ENCODE data around the gene KLHL26. TPM values are rescaled to one million over a fixed set of nuclear protein-coding genes. Genes with fewer than 3 reads are reported as not detected.
"Not testable (repeated sequence)": the region's sequence is repeated elsewhere in the genome, so short reads cannot be mapped to it uniquely, and the experiment has no call there.

Gene KLHL26
- total RNA-seq, 1 donor from 2014 or later = 5.8 TPM

DNA sequence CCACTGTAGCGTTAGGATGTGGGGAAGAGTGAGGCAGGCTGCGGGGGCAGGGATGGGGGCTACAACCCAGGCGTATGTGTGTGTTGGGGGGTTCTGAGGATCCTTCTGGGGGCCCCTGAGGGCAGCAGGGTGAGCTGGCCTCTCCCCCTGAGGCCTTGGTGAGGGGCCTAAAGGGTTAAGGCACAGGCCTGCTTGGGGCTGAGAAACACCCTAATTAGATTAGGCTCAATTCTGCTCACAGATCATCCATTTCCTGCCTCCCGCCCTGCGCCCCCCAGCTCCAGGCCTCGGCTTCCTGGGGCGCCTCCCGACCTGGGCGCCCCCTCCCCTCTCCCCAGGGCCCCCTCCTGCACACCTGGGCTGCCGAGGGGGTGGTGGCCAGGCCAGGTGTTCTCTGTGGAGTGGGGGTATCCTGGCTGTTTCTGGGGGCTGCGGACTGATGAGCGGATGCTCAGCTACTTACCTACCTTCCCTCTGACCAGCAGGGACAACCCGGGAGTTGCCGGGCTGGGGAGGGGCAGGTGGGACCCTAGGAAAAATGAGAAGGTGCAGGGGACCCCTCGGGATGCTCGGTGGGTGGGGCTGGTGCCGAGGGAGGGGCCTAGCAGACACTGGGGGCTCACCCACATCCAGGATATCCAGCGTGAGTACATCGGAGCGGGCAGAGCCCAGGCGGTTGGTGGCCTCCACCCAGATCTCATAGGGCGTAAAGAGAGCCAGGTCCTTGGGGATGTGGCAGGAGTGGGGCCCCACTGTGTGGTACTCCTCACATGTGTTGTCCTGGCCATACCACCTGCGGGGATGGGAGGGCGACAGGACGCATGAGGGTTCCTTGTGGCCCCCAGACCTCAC lies 38.8 kb upstream of the KLHL26 start:
- no peak for DNase-seq
- intact Hi-C loops (cut with micrococcal nuclease) = loop anchor here (10.0 kb wide), 1 partner anchor 247 kb away; no protein-coding TSS in a partner anchor
- no peak for ATAC-seq

DNA sequence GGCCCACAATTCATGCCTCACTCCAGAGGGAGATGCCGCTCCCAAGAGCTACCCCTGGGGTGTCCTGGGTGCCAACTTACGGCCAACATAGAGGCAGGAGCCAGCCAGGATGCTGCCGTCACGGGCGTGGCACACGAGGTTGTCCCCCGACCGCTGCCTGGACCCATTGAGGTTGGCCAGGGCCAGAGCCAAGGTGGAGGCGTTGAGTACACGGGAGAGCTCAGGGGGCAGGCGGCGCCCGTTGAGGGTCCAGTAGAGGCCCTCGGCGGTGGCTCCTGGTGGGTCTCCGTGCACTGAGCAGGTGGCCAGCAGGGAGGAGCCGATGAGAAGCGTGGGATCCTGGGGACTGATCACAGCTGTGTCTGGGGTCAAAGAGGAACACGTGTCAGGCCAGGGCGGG lies 37.3 kb upstream of the KLHL26 start:
- intact Hi-C loops (cut with micrococcal nuclease) = loop anchor here (10.0 kb wide), 1 partner anchor 245 kb away; no protein-coding TSS in a partner anchor
- no peak for DNase-seq
- no peak for ATAC-seq

DNA sequence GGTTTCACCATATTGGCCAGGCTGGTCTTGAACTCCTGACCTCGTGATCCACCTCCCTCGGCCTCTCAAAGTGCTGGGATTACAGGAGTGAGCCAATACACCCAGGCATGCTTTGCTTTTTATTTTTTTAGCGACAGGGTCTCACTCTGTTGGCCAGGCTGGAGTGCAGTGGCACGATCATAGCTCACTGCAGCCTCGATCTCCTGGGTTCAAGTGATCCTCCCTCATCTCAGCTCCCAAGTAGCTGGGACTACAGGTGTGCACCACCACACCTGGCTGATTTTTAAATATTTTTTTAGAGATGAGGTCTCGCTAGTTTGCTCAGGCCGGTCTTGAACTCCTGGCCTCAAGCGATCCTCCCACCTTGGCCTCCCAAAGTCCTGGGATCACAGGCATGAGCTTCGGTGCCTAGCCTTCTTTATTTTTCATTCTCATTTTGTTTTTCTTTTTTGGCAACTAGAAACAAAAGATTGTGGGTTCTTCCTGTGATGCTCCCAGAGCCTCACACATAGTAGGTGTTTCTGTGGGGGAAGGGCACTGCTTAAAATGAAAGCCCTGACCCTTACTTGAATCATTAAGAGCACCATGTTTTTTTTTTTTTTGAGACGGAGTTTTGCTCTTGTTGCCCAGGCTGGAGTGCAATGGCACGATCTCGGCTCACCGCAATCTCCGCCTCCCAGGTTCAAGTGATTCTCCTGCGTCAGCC lies 36.0 kb upstream of the KLHL26 start:
- DNase-seq; ATAC-seq; intact Hi-C loops (cut with micrococcal nuclease): not testable (repeated sequence)

DNA sequence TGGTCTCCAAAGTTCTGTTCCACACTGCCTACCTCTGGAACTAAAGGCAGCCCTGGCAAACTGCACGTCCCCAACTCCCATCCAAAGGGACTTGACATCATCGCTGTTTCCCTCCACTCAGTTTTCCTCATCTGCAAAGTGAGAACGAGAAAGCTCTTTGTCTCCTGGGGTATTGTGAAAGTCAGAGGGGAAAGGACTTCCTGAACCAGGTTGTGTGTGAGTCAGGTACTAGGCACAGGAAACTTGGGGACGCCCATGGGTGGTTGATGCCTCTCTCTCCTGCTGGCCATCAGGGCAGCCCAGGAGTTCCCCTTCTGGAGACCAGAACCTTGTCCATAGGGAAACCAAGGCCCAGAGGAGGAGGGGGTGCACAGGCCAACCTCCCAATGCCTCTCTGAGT lies 35.0 kb upstream of the KLHL26 start:
- intact Hi-C loops (cut with micrococcal nuclease) = no loop called here
- no peak for ATAC-seq
- no peak for DNase-seq

DNA sequence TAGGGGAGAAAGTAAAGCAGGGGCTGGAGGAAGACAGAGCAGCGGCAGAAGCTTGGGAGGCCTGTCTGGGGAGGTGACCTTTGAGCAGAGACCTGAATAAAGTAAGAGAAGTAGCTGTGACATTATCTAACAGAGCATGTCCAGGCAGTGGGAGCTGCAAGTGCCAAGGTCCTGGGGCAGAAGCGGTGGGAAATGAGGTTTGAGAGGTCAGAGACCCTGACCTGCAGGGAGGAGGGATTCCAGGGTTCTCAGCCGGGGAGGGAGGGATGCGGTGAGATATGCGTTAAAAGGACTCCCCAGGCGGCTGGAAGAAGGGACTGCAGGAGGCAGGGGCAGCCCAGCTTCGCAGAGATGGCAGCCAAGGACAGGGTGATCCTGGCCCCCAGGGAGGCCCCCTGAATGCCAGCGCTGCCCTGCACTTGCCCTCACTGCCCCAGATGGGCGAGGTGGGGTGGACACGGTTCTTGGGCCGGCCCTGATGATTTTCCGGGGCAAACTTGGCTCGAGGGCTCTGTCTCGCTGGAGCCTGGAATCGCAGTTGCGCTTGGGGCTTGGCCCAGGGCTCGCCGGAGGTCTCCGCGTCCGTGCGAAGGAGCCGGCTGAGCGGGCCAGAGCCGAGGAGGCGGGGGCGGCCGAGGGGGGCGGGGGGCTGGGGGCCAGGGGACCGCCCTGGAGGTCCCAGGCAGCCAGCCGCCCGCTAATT lies 33.4 kb upstream of the KLHL26 start:
- DNase-seq = peak; percentile 39
- intact Hi-C loops (cut with micrococcal nuclease) = no loop called here
- ATAC-seq = peak; percentile 45

DNA sequence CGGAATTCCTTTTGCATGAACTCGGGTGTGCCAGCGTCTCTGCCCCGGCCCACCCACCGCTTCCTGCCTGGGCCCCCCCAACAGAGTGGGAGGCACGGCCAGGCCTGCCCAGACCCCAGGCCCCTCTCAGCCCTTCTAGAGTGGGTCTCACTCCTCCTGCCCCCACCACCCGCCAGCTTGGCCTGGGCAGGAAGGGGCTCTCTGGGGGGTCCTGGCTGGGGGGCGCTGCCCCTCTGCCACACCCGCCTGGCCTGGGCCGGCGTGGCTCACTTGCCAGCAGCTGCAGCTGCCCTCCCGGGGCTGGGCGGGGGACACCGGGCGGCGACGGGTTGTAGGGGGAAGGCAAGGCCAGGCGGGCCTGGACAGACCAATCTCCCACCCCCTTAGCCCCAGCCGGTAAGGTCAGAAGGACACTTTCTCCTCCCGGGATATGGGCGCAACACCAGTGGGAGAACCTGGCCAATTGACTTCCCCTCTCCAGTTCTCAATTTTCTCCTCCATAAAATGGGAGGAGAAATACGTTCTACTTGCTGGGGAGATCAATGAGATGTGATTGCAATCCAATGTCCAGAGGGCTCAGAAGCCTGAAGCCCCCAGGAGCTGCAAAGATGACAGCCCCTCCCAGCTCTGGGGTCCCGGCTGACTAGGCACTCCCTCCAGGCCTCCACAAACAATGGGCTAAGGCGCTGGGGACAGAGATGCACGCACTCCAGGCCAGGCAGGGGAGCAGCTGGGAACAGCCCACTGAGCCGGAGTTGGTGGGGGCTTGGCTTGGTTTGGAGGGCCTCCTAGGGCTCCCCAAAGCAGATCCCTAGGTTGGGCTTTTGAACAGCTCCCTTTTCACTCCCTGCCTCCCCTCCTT lies 32.6 kb upstream of the KLHL26 start:
- peak; percentile 29 for DNase-seq
- ATAC-seq = peak; percentile 13
- intact Hi-C loops (cut with micrococcal nuclease) = no loop called here

DNA sequence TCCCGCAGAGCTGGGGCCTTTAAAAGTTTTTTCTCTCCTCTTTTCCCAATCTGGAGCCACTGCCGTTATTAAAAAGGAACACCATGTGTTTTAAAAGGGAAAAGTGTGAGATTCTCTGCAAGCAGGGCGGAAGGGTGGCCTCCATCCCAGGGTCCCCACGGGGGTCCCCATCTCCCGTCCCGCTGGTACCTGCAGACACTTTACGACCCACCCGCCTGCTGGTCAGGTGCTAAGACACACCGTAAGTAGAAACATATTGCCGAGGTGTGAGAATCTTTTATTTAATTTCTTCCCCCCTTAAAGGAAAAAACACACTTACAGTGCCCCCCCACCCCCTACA lies 32.0 kb upstream of the KLHL26 start:
- ATAC-seq (no peak), DNase-seq (peak; percentile 17)
- intact Hi-C loops (cut with micrococcal nuclease) = no loop called here

DNA sequence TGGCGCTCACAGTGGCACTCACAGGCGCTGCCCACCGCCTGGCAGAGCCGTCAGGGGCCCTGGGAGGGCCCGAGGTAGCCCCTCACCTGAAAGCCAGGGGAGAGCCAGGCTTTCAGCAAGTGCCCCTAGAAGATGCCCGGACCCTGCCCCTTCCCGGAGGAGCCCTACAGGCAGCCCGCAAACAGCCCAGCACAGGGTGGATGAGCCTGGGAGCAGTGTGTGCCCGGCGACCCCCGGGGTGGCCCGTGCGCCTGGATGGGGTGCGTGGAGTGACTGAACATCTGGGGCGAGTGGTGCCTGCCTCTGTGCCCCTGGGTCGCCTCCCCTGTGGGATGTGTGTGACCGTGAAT lies 31.7 kb upstream of the KLHL26 start:
- DNase-seq = no peak
- no peak for ATAC-seq
- intact Hi-C loops (cut with micrococcal nuclease) = no loop called here

DNA sequence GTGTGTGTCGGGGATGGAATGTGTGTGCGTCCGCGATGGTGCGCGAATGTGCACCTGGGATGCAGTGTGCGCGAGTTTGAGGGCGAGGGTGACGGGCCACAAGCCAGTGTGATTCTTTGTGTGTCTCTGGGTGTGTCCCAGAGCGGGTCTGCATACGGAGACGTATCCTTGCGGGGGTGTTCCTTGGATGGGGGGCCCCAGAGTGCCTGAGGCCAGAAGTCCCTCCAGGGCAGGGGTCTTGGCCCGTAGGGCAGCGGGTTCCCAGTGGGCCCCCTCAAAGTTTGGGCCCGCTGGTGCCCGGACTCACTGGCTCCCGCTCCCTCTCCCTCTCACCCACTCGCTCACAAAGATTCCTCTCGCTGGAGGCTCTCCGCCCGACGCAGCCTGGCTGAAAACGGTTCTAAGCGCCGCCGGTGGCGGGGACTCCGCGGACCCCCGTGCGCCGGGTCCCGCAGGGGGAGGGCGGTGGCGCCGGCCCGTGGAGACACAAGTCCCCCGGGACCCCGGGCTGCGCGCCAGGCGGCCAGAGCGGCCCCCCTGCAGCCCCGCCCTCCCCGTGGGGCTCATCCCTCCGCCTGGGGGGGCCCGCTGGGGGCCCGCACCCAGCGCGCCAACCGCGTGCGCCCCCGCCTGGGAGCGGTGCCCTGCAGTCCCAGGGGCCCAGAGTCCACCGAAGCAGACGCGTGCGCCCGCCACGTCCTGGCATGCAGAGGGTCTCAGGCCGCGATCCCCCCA lies 31.1 kb upstream of the KLHL26 start:
- intact Hi-C loops (cut with micrococcal nuclease) = no loop called here
- DNase-seq (no peak), ATAC-seq (no peak)

DNA sequence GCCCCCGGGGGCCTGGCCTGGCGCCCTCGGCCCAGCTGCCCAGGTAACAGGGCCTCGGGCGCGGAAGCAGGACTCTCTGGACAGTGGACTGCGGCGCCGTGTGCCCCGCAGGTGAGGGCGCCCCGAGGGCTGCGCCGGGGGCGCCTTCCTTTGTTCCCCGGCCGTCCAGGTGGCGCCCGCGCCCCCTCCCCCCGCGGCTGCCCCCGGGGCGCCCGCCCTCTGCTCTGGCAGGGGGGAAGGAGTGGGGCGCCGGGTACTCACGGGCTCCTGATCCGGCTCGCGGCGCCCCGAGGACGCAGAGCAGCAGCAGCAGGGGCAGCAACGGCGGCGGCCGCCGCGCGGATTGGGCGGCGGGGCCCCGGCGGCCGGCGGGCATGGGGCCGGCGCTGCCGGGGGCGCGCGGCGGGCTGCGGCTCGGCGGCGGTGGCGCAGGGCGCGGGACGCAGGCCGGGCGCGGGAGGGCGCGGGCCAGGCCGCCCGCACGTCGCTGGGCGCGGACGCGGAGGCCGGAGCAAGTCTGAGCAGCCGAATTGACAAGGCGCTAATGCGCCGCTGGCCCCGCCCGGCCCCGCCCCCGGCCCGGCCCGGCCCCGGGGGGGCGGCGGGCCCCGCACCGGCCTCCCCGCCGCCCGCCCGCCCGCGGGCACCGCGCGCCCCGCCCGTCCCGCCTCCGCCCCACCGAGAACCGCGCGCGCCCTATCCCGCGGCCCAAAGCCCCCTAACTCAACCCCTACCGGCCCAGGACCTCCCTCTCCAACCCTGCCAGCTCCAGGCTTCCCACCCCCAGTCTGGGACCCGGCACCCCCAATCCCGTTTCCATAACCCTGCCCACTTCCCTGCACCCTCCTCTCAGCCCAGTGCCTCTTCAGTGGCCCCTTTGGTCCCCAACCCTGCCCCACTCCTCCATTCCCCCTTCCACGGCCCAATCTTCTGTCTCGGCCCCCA lies 30.3 kb upstream of the KLHL26 start, which contains the start of gene CRLF1:
Gene CRLF1, minus strand, starts transcription at position 519 of the 945 bp plus-strand sequence. Its CDS starts 143 bp downstream, at position 376.
- peak; percentile 15 for ATAC-seq
- DNase-seq = no peak
- intact Hi-C loops (cut with micrococcal nuclease) = no loop called here

DNA sequence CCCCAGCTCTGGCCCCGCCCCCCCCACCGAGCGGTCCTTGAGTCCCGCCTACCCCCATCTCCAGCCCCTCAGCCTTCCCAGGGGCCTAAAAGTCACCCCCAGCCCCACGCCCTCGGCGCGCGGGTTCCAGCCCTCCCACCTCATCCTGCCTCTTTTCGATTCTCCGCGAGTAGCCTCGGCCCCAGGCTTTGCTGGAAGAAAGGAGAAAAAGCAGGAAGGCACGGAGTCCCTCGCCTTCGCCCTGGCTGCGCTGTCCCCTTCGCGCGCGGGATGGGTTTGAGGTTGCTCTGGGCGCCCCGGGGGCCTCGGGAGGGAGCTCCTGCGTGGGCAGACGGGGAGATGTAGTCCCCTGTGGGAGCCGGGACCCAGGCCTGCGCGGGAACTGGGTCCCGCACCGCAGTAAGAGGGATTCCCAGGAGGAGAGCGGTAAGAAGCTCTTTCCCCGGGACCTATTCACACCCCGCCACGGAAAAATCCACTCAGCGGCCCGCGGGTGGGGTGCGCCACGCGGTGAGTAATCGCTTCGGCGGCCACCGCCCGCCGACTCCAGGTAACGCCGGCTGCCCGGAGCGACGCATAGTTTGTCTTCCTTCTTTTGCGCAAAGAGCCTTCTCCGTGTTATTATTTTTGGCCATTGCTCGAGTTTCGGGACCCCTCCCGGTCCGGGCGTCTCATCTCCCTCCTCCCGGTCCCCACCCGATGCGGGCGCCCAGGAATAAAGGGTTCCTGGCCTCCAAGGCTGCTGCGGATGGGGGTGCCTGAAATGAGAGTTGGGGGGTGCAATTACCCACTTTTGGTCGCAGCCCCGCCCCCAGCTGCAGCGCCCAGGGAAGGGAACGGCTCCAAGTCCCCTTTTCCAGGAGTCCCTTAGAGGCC lies 29.4 kb upstream of the KLHL26 start:
- DNase-seq (no peak), ATAC-seq (peak; percentile 6)
- intact Hi-C loops (cut with micrococcal nuclease) = no loop called here

DNA sequence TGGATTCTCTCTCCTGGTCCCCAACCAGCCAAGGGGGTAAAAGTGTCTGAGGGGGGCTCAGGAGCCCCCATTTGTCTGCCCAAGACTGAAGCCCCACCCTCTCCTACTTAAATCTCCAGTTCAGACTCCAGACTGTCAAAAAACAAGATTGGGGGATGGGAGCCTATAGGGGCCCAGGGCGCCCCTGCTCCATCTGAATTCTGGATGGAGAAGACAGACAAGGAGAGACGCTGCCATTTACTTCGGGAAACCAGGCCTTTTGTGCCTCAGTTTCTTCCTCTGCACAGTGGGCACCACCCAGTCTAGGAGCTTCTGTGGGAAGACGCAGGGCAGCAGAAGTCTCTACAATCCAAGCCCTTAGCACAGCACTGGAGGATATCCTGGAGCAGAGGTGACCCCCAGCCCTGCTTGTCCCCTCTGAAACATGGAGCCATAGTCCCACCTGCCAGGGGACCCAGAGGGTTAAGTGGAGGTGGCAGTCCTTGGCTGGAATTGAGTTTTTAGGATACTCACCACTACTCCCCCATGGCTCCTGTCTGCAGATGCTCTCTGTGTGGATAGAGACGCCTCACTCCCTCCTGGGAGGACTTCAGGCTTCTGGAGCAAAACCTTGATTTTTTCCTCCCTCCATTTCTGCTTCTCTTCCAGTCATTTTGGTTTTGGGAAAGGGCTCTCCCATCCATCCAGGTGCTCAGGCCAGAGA lies 28.6 kb upstream of the KLHL26 start:
- ATAC-seq = no peak
- intact Hi-C loops (cut with micrococcal nuclease) = no loop called here
- no peak for DNase-seq

DNA sequence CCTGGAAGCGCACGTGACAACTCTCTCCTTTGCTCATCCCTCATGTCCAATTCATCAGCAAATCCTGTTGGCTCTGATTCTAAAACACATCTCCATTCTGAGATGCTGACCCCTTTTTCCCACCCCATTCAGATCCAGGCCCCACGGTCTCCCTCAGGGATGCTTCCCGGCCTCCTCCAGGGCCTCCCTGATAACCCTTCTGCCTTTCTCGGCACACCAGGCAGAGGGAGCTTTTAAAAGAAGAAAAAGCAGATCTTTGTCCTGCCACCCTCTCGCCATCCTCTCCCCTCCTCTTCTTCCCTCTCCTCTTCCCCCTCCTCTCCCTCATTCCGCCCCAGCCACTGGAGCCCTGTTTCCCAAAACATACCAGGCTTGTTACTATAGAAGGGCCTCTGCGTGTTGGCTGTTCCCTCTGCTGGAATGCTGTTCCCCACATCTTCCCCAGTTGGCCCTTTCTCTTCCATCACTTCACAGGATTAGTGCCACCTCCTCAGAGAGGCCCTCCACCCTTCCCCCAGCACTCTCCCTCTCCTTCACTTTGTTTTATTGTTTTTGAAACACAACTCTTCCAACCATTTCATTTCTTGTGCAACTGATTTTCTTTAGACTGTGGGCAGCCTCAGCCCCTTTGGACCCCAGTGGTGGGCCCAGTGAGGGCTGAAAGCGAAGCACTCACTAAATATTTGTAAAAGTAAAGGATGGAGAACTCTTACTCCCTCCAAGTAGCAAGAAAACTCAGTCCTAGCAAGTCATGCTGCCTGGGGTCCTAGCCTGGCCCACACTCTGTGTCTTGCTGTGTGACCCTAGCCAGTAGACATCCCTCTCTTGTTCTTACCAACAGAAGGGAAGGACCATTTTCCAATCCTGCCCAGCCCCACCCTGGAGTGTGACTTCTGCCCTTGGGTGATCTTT lies 27.8 kb upstream of the KLHL26 start:
- ATAC-seq = no peak
- intact Hi-C loops (cut with micrococcal nuclease) = no loop called here
- DNase-seq = no peak

DNA sequence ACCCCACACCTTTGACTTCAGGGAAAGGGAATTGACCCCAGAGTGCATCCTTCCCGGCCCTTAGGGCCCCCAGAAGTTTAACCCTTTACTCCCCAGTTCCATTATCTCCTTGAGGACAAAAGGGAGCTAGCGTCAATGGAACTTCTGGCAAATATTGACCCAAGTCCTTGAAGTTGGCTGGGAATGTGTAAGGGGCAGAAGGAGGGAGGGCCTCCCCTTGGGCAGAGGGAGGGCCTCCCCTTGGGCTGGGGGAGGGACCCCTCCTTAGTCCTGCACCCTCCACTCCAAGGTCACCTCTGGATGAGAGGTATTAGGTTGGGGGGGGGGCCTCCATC lies 27.1 kb upstream of the KLHL26 start:
- DNase-seq = no peak
- no peak for ATAC-seq
- intact Hi-C loops (cut with micrococcal nuclease) = no loop called here

DNA sequence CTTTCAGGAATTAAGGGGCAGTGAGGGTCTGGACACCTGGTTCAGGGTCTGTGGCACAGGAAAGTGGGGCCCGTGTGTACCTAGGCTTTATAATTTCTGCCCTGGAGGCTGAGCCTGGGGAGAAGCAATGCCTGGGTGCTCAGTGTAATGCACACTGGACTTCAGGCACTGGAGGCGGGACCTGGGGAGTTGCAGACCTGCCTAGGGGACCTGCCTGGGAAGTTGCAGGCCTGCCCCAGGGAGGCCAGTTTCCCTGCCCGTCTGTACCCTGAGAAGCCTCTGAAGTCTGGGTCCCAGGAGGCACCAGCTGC lies 26.6 kb upstream of the KLHL26 start:
- intact Hi-C loops (cut with micrococcal nuclease) = no loop called here
- ATAC-seq = no peak
- DNase-seq = no peak
